ENCODE data around the gene FBXW11.

Gene FBXW11

GRCh38 chr5:171840066-171840465 is 166.4 kb downstream of the FBXW11 start:
- Mint-ChIP-seq H3K27me3 (ENCODE audit: low read depth, poor library complexity) (peaks cover 23% of the 10 kb centered on the region), H3K36me3 (ENCODE audit: low read depth) (peaks cover 12% of the 10 kb centered on the region)
- no peak for DNase-seq

GRCh38 chr5:171839112-171839511 is 167.3 kb downstream of the FBXW11 start:
- H3K4me1 Mint-ChIP-seq, result peaks cover 20% of the 10 kb centered on the region
- no peak overlapping the region for H3K4me3 Mint-ChIP-seq
- DNase-seq, result no peak
- H3K36me3 Mint-ChIP-seq (ENCODE audit: low read depth), result peaks cover 12% of the 10 kb centered on the region
- peaks cover 3% of the 10 kb centered on the region for H3K9me3 Mint-ChIP-seq
- peaks cover 20% of the 10 kb centered on the region for H3K27me3 Mint-ChIP-seq (ENCODE audit: low read depth, poor library complexity)
- H3K27ac Mint-ChIP-seq, result no peak overlapping the region
- TF ChIP-seq CTCF (IDR thresholded peaks at IDR 0.05), result no peak

More at GRCh38 chr5:171840066-171840465, 166.4 kb downstream of the FBXW11 start:
- Mint-ChIP-seq H3K4me1 (peaks cover 21% of the 10 kb centered on the region), H3K4me3 (no peak overlapping the region), H3K9me3 (peaks cover 3% of the 10 kb centered on the region), H3K27ac (peak overlapping the region; percentile 73)
- TF ChIP-seq CTCF (IDR thresholded peaks at IDR 0.05), result no peak

GRCh38 chr5:171838066-171838465 is 168.4 kb downstream of the FBXW11 start:
- Mint-ChIP-seq H3K9me3 (peaks cover 8% of the 10 kb centered on the region), H3K4me3 (no peak overlapping the region), H3K27ac (no peak overlapping the region), H3K4me1 (peaks cover 20% of the 10 kb centered on the region), H3K27me3 (ENCODE audit: low read depth, poor library complexity) (peaks cover 18% of the 10 kb centered on the region), H3K36me3 (ENCODE audit: low read depth) (peaks cover 17% of the 10 kb centered on the region)
- no peak for DNase-seq
- TF ChIP-seq CTCF (IDR thresholded peaks at IDR 0.05), result no peak

GRCh38 chr5:171837522-171837921 is 168.9 kb downstream of the FBXW11 start:
- H3K36me3 Mint-ChIP-seq (ENCODE audit: low read depth), result peaks cover 22% of the 10 kb centered on the region
- H3K9me3 Mint-ChIP-seq, result peaks cover 13% of the 10 kb centered on the region
- no peak for DNase-seq
- H3K4me3 Mint-ChIP-seq, result no peak overlapping the region
- TF ChIP-seq CTCF (IDR thresholded peaks at IDR 0.05), result no peak
- H3K27ac Mint-ChIP-seq, result no peak overlapping the region
- peaks cover 18% of the 10 kb centered on the region for H3K27me3 Mint-ChIP-seq (ENCODE audit: low read depth, poor library complexity)
- H3K4me1 Mint-ChIP-seq, result peaks cover 20% of the 10 kb centered on the region

GRCh38 chr5:171835066-171835465 is 171.4 kb downstream of the FBXW11 start:
- no peak for DNase-seq
- H3K4me3 Mint-ChIP-seq, result no peak overlapping the region
- H3K36me3 Mint-ChIP-seq (ENCODE audit: low read depth), result peaks cover 23% of the 10 kb centered on the region
- no peak for TF ChIP-seq CTCF (IDR thresholded peaks at IDR 0.05)
- H3K4me1 Mint-ChIP-seq, result no peaks in the 10 kb centered on the region
- H3K27ac Mint-ChIP-seq, result no peak overlapping the region
- peaks cover 27% of the 10 kb centered on the region for H3K9me3 Mint-ChIP-seq
- peaks cover 13% of the 10 kb centered on the region for H3K27me3 Mint-ChIP-seq (ENCODE audit: low read depth, poor library complexity)

- no peak for TF ChIP-seq CTCF (IDR thresholded peaks at IDR 0.05)
- H3K4me3 Mint-ChIP-seq, result no peak overlapping the region
- H3K27me3 Mint-ChIP-seq (ENCODE audit: low read depth, poor library complexity), result peaks cover 10% of the 10 kb centered on the region
- H3K36me3 Mint-ChIP-seq (ENCODE audit: low read depth), result peaks cover 23% of the 10 kb centered on the region
- no peak for DNase-seq
- no peak overlapping the region for H3K27ac Mint-ChIP-seq
- no peaks in the 10 kb centered on the region for H3K4me1 Mint-ChIP-seq
- H3K9me3 Mint-ChIP-seq, result peaks cover 30% of the 10 kb centered on the region
Measured at GRCh38 chr5:171834461-171834860, 172.0 kb downstream of the FBXW11 start.
